C4-2B (cell line): Measurements from ENCODE around the gene TANGO6.

ENCODE experiments used
- H3K27ac ChIP-seq: fragments of 450-650 bp; 2 replicates; pipeline ENCODE4 v1.5.1; 2017
- ZFX ChIP-seq: fragments of 450-650 bp; IDR thresholded peaks from 2 replicates; pipeline ENCODE4 v1.6.1; 2017
- TF ChIP-seq, protein P1 (sequence below): fragments of 450-650 bp; conservative IDR thresholded peaks from 2 replicates; pipeline ENCODE4 v1.5.1; 2017; ENCODE audit warnings: mild to moderate bottlenecking

TANGO6 gene

DNA sequence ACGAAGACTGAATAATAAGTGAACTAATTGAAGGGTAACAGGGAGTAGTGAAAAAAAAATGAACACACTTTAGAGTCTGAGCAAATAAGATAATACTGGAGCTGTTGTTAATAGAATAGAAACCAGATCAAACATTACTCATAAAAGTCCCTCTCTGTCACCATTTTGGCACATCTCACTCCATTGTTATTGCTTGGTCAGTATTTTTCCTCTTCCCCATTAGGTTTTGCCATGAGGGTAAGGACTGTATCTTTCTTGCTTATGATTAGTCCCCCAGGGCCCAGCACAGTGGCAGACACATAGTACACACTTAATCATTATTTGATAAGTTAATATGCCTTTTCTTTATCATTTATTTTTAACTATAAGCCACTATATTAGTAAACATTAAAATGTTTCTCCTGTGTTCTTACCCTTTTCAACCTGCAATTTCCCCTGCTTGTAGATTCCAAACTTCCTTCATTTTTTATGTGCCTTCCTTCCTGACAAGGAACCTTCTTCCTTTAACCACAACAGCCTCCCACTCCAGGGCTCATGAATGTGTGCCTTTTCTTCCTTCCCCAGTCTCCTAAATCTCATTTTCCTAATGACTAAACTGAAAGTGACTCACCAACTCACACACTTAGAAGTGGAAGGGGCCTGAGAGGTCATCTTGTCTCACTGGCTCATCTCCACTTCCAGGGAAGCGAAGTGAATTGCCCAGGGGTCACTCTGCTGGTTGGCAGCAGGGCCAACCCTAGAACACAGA, 173.9 kb downstream of the TANGO6 start:
- TF ChIP-seq ZFX = no peak
- TF ChIP-seq, protein P1, sequence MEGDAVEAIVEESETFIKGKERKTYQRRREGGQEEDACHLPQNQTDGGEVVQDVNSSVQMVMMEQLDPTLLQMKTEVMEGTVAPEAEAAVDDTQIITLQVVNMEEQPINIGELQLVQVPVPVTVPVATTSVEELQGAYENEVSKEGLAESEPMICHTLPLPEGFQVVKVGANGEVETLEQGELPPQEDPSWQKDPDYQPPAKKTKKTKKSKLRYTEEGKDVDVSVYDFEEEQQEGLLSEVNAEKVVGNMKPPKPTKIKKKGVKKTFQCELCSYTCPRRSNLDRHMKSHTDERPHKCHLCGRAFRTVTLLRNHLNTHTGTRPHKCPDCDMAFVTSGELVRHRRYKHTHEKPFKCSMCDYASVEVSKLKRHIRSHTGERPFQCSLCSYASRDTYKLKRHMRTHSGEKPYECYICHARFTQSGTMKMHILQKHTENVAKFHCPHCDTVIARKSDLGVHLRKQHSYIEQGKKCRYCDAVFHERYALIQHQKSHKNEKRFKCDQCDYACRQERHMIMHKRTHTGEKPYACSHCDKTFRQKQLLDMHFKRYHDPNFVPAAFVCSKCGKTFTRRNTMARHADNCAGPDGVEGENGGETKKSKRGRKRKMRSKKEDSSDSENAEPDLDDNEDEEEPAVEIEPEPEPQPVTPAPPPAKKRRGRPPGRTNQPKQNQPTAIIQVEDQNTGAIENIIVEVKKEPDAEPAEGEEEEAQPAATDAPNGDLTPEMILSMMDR = no peak

DNA sequence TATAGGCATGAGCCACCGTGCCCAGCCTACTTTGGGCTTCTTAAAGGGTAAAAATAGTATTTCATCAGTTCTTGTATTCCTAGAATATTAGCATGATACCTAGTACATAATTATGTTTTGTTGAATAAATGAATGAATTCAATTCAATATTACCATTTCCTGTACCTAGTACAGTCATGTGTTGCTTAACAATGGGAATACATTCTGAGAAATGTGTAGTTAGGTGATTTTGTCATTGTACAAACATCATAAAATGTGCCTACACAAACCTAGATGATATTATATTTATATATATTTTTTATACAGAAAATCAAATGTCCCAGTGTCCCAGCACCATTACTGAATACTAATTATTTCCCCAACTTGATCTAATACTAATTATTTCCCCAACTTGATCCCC, 176.5 kb downstream of the TANGO6 start:
- TF ChIP-seq, protein P1 = no peak
- no peak for TF ChIP-seq ZFX
- no peak overlapping the region for H3K27ac ChIP-seq

More for the DNA sequence above, 173.9 kb downstream of the TANGO6 start:
- H3K27ac ChIP-seq = no peak overlapping the region

DNA sequence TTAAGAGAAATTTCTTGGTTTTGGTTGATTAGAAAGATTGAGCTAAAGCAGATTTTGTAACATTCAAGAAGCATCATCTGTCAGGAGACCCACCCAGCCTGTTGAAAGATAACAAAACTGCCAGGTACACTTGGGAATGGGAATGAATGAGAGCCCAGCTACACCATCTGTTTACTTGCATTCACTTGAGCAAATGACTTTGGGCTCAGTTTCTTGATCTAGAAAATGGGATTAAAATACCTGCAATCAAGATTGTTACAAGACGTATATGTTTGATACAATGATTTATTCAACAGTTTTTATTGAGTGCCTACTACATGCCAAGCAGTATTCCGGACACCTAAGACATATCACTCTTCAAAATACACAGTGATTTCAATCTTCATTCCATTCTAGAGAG, 185.8 kb downstream of the TANGO6 start:
- H3K27ac ChIP-seq = no peak overlapping the region
- TF ChIP-seq, protein P1 = no peak
- TF ChIP-seq ZFX = no peak

DNA sequence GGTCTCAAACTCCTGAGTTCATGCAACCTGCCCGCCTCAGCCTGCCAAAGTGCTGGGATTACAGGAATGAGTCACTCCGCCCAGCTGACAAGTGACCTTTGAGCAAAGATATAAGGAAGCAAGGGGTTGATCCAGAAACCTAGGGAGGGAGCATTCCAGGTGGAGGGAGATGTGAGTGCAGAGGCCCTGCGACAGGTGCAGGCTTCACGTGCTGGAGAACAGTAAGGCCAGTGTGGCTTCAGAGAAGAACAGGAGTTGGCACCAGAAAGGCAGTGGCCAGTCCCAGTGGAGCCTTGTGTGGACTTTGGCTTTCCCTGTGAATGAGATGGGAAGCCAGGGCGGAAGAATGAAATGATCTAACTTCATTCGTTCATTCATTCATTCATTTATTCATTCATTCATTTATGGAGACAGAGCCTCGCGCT, 188.6 kb downstream of the TANGO6 start:
- H3K27ac ChIP-seq = no peak overlapping the region

DNA sequence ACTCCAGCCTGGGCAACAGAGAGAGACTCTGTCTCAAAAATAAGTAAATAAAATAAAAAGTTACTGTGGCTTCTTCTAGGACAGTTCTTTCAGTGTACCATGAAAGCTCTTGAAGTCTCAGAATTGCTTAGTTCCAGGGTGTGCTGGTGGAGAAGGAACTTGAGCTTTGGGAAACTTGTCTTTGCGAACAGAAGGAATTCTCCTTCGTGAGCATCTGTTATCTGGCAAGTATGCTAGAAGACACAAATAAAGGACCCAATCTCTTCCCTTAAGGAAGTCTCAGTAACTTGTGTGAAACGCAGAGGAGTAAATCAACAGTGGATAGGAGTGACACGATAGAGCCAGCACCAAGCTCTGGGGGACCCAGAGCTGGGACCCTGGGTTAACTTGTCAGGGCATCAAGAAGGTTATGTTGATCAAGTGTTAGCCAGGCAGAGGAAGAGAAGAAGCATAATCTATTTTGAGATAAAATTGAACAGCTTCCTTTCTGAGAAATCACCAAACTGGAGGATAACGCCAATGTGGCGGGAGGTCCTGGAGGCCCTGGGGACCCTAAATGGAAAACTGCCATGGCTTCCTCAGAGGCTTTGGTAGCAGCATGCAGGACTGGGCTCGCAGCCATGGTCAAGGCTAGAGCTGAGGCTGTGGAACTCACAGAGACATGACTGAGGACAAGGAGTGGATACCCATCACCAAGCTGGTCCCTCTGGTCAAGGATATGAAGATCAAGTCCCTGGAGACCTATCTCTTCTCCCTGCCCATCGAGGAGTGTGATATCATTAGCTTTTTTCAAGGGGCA, 190.0 kb downstream of the TANGO6 start:
- no peak overlapping the region for H3K27ac ChIP-seq
- no peak for TF ChIP-seq ZFX
- TF ChIP-seq, protein P1 = no peak

More for the DNA sequence above, 188.6 kb downstream of the TANGO6 start:
- TF ChIP-seq ZFX = no peak
- TF ChIP-seq, protein P1 = no peak

DNA sequence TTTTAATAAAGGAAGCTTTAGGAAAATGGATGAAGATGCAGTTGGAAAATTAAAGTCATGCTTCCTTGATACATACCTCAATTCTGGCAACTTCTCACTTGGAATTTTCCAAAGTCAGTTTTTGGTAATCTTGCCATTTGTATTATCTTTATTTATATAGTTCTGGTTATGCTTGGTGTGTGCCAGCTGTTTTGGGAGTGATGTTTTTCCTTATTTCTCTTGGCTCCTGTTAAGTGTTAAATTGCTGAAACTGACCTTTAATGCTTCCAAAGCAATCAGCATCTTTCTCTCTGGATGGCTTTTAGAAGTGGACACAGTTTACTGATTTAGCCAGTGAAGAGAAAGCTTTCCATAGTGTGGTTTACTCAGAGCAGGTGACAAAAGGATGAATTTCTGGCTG, 192.0 kb downstream of the TANGO6 start:
- TF ChIP-seq, protein P1 = no peak
- TF ChIP-seq ZFX = no peak
- H3K27ac ChIP-seq = no peak overlapping the region
